Measurements from ENCODE around the gene GIPC2. TPM values are rescaled to one million over a fixed set of nuclear protein-coding genes. Genes with fewer than 3 reads are reported as not detected.

The GIPC2 gene
- total and polyA plus RNA-seq, 7 donors, result 0.99 to 23.8 (median 2.5) TPM

GRCh38 chr1:78040484-78041089, 5.2 kb upstream of the GIPC2 start:
- 67 to 80% methylated on average over 3 of the region's 3 CpGs for WGBS, 2 donors
- intact Hi-C loops (cut with DNase I), result no loop called here
- Histone ChIP-seq H3K4me1 (peaks cover 0 to 17% (median 6%) of the 10 kb centered on the region in 4 donors), H3K9me3 (no peaks in the 10 kb centered on the region), H3K4me3 (no peak overlapping the region), H3K27ac (no peak overlapping the region), H3K27me3 (peaks cover 0 to 12% (median under 1%) of the 10 kb centered on the region in 3 donors), H3K36me3 (no peaks in the 10 kb centered on the region)
- DNase-seq, result no peak
- TF ChIP-seq EP300 (IDR thresholded peaks at IDR 0.05), result no peak
- TF ChIP-seq CTCF (IDR thresholded peaks at IDR 0.05), result no peak
- no peak for TF ChIP-seq POLR2AphosphoS5 (IDR thresholded peaks at IDR 0.05)
- no peak for TF ChIP-seq POLR2A (IDR thresholded peaks at IDR 0.05)

GRCh38 chr1:78043436-78043835, 2.3 kb upstream of the GIPC2 start:
- Histone ChIP-seq H3K36me3 (no peaks in the 10 kb centered on the region), H3K27ac (peak overlapping the region in 1 of 4 donors; percentile 53), H3K27me3 (peaks cover 3 to 36% (median 12%) of the 10 kb centered on the region in 3 donors), H3K4me1 (peaks cover 0 to 21% (median 10%) of the 10 kb centered on the region in 4 donors), H3K9me3 (no peaks in the 10 kb centered on the region), H3K4me3 (no peak overlapping the region)
- TF ChIP-seq CTCF (IDR thresholded peaks at IDR 0.05) (no peak), POLR2AphosphoS5 (IDR thresholded peaks at IDR 0.05) (no peak), EP300 (IDR thresholded peaks at IDR 0.05) (no peak), POLR2A (IDR thresholded peaks at IDR 0.05) (no peak)
- intact Hi-C loops (cut with DNase I), result no loop called here
- DNase-seq, result no peak
- WGBS, 2 donors, result 81 to 82% methylated on average over 3 of the region's 3 CpGs

- no peak for TF ChIP-seq CTCF (IDR thresholded peaks at IDR 0.05)
- TF ChIP-seq POLR2A (IDR thresholded peaks at IDR 0.05), result no peak
- no peak for TF ChIP-seq POLR2AphosphoS5 (IDR thresholded peaks at IDR 0.05)
- TF ChIP-seq EP300 (IDR thresholded peaks at IDR 0.05), result no peak
- peaks cover 3 to 36% (median 12%) of the 10 kb centered on the region in 3 donors for H3K27me3 ChIP-seq
- intact Hi-C loops (cut with DNase I), result no loop called here
- H3K4me1 ChIP-seq, result peaks cover 0 to 18% (median 8%) of the 10 kb centered on the region in 4 donors
- no peaks in the 10 kb centered on the region for H3K9me3 ChIP-seq
- WGBS, 2 donors, result 14 to 57% methylated on average over 14 of the region's 14 CpGs
- no peaks in the 10 kb centered on the region for H3K36me3 ChIP-seq
- H3K4me3 ChIP-seq, result peak overlapping the region in 3 of 4 donors; percentile 46 to 58 (median 57)
- no peak for DNase-seq
- H3K27ac ChIP-seq, result peak overlapping the region in 3 of 4 donors; percentile 27 to 81 (median 42)
These were observed 787 bp upstream of the GIPC2 start for GRCh38 chr1:78044796-78045562.

- intact Hi-C loops (cut with DNase I), result no loop called here
- H3K4me1 ChIP-seq, result peaks cover 0 to 18% (median 8%) of the 10 kb centered on the region in 4 donors
- 10 to 28% methylated on average over 19 of the region's 19 CpGs for WGBS, 2 donors
These were observed 222 bp upstream of the GIPC2 start for GRCh38 chr1:78045563-78045925.

More at GRCh38 chr1:78045563-78045925, 222 bp upstream of the GIPC2 start:
- no peak for DNase-seq
- H3K4me3 ChIP-seq, result peak overlapping the region; percentile 37 to 58 (median 52)
- peaks cover 3 to 36% (median 12%) of the 10 kb centered on the region in 3 donors for H3K27me3 ChIP-seq
- H3K9me3 ChIP-seq, result no peaks in the 10 kb centered on the region
- H3K36me3 ChIP-seq, result no peaks in the 10 kb centered on the region
- TF ChIP-seq EP300 (IDR thresholded peaks at IDR 0.05) (no peak), POLR2AphosphoS5 (IDR thresholded peaks at IDR 0.05) (no peak), POLR2A (IDR thresholded peaks at IDR 0.05) (no peak), CTCF (IDR thresholded peaks at IDR 0.05) (no peak)
- peak overlapping the region; percentile 27 to 81 (median 35) for H3K27ac ChIP-seq

Data from sigmoid colon (tissue), 7 donors.